Ascending aorta (tissue), 2 donors: ENCODE results near the gene DUS2. TPM values are rescaled to one million over a fixed set of nuclear protein-coding genes. Genes with fewer than 3 reads are reported as not detected.

Experiments used
- DNase-seq, 2 donors: peaks; one replicate each; pipeline ENCODE4 v3.0.0-alpha.2; 2019; ENCODE audit warnings: low spot score in 2 of 2
- H3K27ac ChIP-seq, 2 donors: fragments of 200-600 bp; sonication (generic); one replicate each; pipeline ENCODE4 v1.5.1; 2016 to 2017; ENCODE audit warnings: mild to moderate bottlenecking in 1 of 2
- H3K27me3 ChIP-seq: fragments of 200-600 bp; sonication (generic); one replicate; pipeline ENCODE4 v1.5.1; 2017
- H3K36me3 ChIP-seq, 2 donors: fragments of 200-600 bp; sonication (generic); one replicate each; pipeline ENCODE4 v1.5.1; 2016
- H3K4me1 ChIP-seq, 2 donors: fragments of 200-600 bp; sonication (generic); one replicate each; pipeline ENCODE4 v1.5.1; 2016 to 2017; ENCODE audit warnings: mild to moderate bottlenecking in 1 of 2
- H3K4me3 ChIP-seq, 2 donors: fragments of 200-600 bp; sonication (generic); one replicate each; pipeline ENCODE4 v1.5.1; 2016 to 2017; ENCODE audit warnings: mild to moderate bottlenecking in 1 of 2
- H3K9me3 ChIP-seq, 2 donors: fragments of 200-600 bp; sonication (generic); one replicate each; pipeline ENCODE4 v1.5.1; 2016
- intact Hi-C: fragments of 100-400 bp; cut with DNase I; formaldehyde crosslinking; loops from one replicate; pipeline ENCODE4 v1.15.1; 2023
- total RNA-seq: library from RNA; depleted of rRNA; stranded (reverse); fragments of >200 nt; gene quantifications from one replicate; pipeline ENCODE4 v1.1.0, GENCODE V29; 2016
- TF ChIP-seq, protein P1 (sequence below), 3 experiments: fragments of 200-600 bp in 2 of 3; fragments of 450-650 bp in 1 of 3; sonication (generic) in 2 of 3; IDR thresholded peaks; one replicate each; pipeline ENCODE4 v1.5.1; 2016 to 2019; ENCODE audit warnings: antibody characterized with exemption in 3 of 3, mild to moderate bottlenecking in 1 of 3, moderate library complexity in 1 of 3

The DUS2 gene
- total RNA-seq, 1 donor from 2014 or later, result 7.6 TPM

DNA sequence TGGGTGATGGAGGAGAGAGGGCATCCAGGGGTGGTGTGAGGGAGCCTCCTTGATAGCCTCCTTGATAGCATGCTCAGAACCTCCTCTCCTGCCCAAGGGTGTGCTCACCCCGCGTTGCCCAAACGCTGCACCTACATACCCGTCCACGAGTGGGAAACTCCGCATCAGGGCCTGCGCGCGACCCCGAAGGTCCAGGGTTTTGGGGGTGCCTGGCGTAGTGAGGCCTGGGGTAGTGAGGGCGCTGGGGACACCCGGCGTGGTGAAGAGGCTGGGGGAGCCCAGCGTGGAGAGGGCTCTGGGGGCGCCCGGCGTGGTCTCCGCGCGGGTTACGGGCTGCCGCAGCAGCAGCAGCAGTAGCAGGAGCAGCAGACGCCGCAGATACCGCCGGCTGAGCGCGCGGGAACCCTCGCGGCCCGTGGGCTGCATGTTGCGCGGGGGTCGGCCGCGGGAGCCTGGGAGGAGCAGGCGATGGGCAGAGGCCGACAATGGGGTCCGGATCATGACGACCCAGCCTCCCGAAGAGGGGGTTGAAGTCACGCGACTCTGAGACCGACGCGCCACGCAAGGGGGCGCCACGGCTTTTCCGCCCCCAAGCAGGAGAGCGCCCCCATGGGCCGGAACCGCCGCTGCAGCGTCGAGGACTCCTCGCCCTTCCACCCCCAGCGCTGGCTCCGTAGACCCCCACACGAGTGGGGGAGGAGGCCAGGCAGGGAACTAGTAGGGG, 43.0 kb upstream of the DUS2 start, which contains the start of gene DPEP3:
TSS of gene DPEP3 (minus strand) at position 545 of the 724 bp plus-strand sequence. CDS start at position 426, 119 bp downstream.
- intact Hi-C loops, result no loop called here
- Histone ChIP-seq H3K27me3 (no peaks in the 10 kb centered on the region), H3K4me1 (no peaks in the 10 kb centered on the region), H3K27ac (no peak within 1 kb of the TSS), H3K4me3 (no peak within 1 kb of the TSS), H3K36me3 (no peaks in the 10 kb centered on the region), H3K9me3 (no peaks in the 10 kb centered on the region)
- no peak for DNase-seq
- TF ChIP-seq, protein P1, sequence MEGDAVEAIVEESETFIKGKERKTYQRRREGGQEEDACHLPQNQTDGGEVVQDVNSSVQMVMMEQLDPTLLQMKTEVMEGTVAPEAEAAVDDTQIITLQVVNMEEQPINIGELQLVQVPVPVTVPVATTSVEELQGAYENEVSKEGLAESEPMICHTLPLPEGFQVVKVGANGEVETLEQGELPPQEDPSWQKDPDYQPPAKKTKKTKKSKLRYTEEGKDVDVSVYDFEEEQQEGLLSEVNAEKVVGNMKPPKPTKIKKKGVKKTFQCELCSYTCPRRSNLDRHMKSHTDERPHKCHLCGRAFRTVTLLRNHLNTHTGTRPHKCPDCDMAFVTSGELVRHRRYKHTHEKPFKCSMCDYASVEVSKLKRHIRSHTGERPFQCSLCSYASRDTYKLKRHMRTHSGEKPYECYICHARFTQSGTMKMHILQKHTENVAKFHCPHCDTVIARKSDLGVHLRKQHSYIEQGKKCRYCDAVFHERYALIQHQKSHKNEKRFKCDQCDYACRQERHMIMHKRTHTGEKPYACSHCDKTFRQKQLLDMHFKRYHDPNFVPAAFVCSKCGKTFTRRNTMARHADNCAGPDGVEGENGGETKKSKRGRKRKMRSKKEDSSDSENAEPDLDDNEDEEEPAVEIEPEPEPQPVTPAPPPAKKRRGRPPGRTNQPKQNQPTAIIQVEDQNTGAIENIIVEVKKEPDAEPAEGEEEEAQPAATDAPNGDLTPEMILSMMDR (IDR thresholded peaks at IDR 0.05), result no peak

DNA sequence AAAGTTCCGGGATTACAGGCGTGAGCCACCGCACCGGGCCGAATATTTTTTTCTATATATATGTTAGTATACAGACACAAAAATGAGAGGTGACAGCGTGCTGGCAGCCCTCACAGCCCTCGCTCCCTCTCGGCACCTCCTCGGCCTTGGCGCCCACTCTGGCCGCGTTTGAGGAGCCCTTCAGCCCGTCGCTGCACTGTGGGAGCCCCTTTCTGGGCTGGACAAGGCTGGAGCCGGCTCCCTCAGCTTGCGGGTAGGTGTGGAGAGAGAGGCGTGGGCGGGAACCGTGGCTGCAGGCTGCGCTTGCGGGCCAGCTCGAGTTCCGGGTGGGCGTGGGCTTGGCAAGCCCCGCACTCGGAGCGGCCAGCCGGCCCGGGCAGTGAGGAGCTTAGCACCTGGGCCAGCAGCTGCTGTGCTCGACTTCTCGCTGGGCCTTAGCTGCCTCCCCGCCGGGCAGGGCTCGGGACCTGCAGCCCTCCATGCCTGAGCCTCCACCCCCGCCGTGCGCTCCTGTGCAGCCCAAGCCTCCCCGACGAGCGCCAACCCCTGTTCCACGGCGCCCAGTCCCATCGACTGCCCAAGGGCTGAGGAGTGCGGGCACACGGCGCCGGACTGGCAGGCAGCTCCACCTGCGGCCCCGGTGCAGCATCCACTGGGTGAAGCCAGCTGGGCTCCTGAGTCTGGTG, 40.9 kb upstream of the DUS2 start:
- no peak overlapping the region for H3K27ac ChIP-seq
- no peaks in the 10 kb centered on the region for H3K36me3 ChIP-seq
- TF ChIP-seq, protein P1 (IDR thresholded peaks at IDR 0.05), result no peak
- H3K4me3 ChIP-seq, result no peak overlapping the region
- DNase-seq, result no peak
- no peaks in the 10 kb centered on the region for H3K4me1 ChIP-seq
- intact Hi-C loops, result no loop called here
- no peaks in the 10 kb centered on the region for H3K9me3 ChIP-seq
- H3K27me3 ChIP-seq, result no peaks in the 10 kb centered on the region

DNA sequence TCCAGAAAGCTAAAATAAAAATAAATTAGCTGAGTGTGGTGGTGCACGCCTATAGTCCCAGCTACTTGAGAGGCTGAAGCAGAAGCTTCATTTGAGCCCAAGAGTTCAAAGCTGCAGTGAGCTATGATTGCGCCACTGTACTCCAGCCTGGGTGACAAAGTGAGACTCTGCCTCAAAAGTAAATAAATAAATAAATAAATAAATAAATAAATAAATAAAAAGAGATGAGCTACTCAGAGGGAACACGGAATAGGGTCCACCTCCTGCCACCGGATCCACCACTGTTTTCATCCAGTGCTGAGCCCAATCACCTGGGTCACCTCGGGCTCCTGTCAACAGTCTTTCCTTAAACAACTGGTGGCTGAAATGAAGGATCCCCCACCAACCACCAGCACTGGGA, 36.1 kb upstream of the DUS2 start:
- DNase-seq, result no peak
- TF ChIP-seq, protein P1 (IDR thresholded peaks at IDR 0.05), result no peak
- no peaks in the 10 kb centered on the region for H3K27me3 ChIP-seq
- no peaks in the 10 kb centered on the region for H3K9me3 ChIP-seq
- H3K36me3 ChIP-seq, result no peaks in the 10 kb centered on the region
- intact Hi-C loops, result no loop called here
- H3K27ac ChIP-seq, result no peak overlapping the region
- H3K4me3 ChIP-seq, result no peak overlapping the region
- no peaks in the 10 kb centered on the region for H3K4me1 ChIP-seq

DNA sequence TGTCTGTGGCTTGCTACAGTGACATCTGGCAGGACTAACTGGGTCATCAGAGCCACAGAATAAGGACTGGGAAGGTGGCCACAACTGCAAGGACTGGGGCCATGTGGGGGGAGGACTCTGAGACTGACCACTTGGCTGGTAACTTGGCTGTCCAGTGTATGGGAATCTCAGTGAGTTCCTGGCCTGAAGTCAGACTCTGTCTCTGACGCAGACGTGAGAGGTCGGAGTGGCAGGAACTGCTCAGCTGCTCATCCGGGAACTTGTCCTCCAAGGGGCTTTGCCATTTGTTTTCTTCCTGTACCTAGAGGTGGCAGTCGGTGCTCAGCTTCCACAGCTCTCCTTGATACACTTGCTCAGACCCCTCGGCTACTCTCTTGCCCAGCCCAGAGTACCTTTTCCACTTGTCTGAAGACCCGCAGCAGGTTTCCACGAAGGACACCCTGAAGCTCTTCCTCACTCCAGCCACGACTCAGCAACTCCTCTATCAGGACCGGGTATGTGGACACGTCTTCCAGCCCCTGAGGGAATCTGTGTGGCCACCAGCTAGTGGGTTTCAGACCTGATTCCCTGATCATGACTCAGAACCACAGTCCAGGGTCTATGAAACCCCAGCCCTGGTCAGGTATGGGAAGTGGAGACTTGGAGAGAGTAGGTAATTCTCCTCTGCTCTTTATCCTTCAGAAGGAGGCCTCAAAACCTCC, 35.5 kb upstream of the DUS2 start:
- TF ChIP-seq, protein P1 (IDR thresholded peaks at IDR 0.05), result no peak
- intact Hi-C loops, result no loop called here
- Histone ChIP-seq H3K4me3 (no peak overlapping the region), H3K9me3 (no peaks in the 10 kb centered on the region), H3K4me1 (no peaks in the 10 kb centered on the region), H3K27me3 (no peaks in the 10 kb centered on the region), H3K27ac (no peak overlapping the region), H3K36me3 (no peaks in the 10 kb centered on the region)
- DNase-seq, result no peak

DNA sequence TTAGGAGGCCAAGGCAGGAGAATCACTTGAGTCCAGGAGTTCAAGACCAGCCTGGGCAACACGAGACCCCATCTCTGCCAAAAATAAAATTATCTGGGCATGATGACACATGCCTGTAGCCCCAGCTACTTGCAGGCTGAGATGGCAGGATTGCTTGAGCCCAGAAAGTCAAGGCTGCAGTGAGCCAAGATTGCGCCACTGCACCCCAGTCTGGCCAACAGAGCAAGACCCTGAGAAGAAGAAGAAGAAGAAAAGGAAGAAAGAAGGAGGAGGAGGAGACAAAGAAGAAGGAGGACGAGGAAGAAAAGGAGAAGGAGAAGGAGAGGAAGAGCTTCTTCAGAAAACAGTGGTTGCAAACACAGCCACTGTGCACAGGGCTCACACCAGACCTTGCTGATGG, 34.4 kb upstream of the DUS2 start:
- Histone ChIP-seq H3K4me1 (peaks cover 2 to 4% of the 10 kb centered on the region in 2 donors), H3K27ac (no peak overlapping the region), H3K4me3 (no peak overlapping the region), H3K36me3 (no peaks in the 10 kb centered on the region), H3K27me3 (no peaks in the 10 kb centered on the region), H3K9me3 (no peaks in the 10 kb centered on the region)
- TF ChIP-seq, protein P1 (IDR thresholded peaks at IDR 0.05), result no peak
- DNase-seq, result no peak
- intact Hi-C loops, result no loop called here
